Measurements from ENCODE around the gene SLIT3.

- TF ChIP-seq POLR2A (IDR thresholded peaks at IDR 0.05; ENCODE audit: low read depth, low read length): no peak
- TF ChIP-seq POLR2AphosphoS5 (IDR thresholded peaks at IDR 0.05; ENCODE audit: low read depth, low read length): no peak
- TF ChIP-seq TAF1 (IDR thresholded peaks at IDR 0.05; ENCODE audit: low read depth, low read length): no peak
- no peak for TF ChIP-seq POU2F2 (IDR thresholded peaks at IDR 0.05; ENCODE audit: low read depth, low read length)
- no peak for TF ChIP-seq SPI1 (IDR thresholded peaks at IDR 0.05; ENCODE audit: low read depth, low read length)
- TF ChIP-seq PAX5 (IDR thresholded peaks at IDR 0.05; ENCODE audit: insufficient read depth, low read length, severe bottlenecking): no peak
These were observed 535.2 kb downstream of the SLIT3 start for GRCh38 chr5:168765551-168766425.

Measured in GM12891 (cell line).